Activated naive CD4-positive, alpha-beta T cell (primary cell): ENCODE results near the gene BUB1B.

Experiments
- DNase-seq, 4 experiments: peaks; one replicate each; lab custom pipeline; 2025; lab: John Stamatoyannopoulos, UW

The BUB1B gene

GRCh38 chr15:40252438-40253166 lies 91.7 kb downstream of the BUB1B start:
- no peak for DNase-seq

- no peak for DNase-seq
Observed at GRCh38 chr15:40253167-40253790, 92.4 kb downstream of the BUB1B start.

- no peak for DNase-seq
Observed at GRCh38 chr15:40254452-40254851, 93.6 kb downstream of the BUB1B start.

GRCh38 chr15:40255033-40255432 lies 94.2 kb downstream of the BUB1B start:
- no peak for DNase-seq

GRCh38 chr15:40256638-40257235 lies 95.9 kb downstream of the BUB1B start:
- no peak for DNase-seq

- no peak for DNase-seq
Observed at GRCh38 chr15:40257656-40258450, 97.0 kb downstream of the BUB1B start.

- no peak for DNase-seq
Observed at GRCh38 chr15:40258544-40258943, 97.7 kb downstream of the BUB1B start.

- DNase-seq = no peak
Observed at GRCh38 chr15:40259021-40259420, 98.2 kb downstream of the BUB1B start.

GRCh38 chr15:40263024-40263754 lies 102.3 kb downstream of the BUB1B start:
- DNase-seq = no peak

- DNase-seq = no peak
Observed at GRCh38 chr15:40264321-40265153, 103.7 kb downstream of the BUB1B start.

- no peak for DNase-seq
Observed at GRCh38 chr15:40265355-40265754, 104.5 kb downstream of the BUB1B start.

- DNase-seq = no peak
Observed at GRCh38 chr15:40265875-40266274, 105.0 kb downstream of the BUB1B start.

GRCh38 chr15:40266828-40267304 lies 106.0 kb downstream of the BUB1B start:
- no peak for DNase-seq

GRCh38 chr15:40267670-40268069 lies 106.8 kb downstream of the BUB1B start:
- no peak for DNase-seq

GRCh38 chr15:40269604-40270003 lies 108.7 kb downstream of the BUB1B start:
- DNase-seq = no peak

GRCh38 chr15:40270246-40270995 lies 109.6 kb downstream of the BUB1B start:
- no peak for DNase-seq
